HG02981 (cell line): ENCODE measurements around the gene ZDHHC7.
"Not testable (repeated sequence)": the region's sequence is repeated elsewhere in the genome, so short reads cannot be mapped to it uniquely, and the experiment has no call there.

Experiments used
- ATAC-seq: cut with Tn5 transposase; IDR thresholded peaks from one replicate; pipeline ENCODE4 v1.9.1; 2021; ENCODE audit warnings: mild to moderate bottlenecking, moderate library complexity; ENCODE audit not compliant: unreplicated experiment

ZDHHC7 gene

GRCh38 chr16:84947022-84947421, 64.3 kb downstream of the ZDHHC7 start:
- ATAC-seq = no peak

- ATAC-seq = no peak
Observed at GRCh38 chr16:84943620-84944019, 67.7 kb downstream of the ZDHHC7 start.

- ATAC-seq = no peak
Observed at GRCh38 chr16:84942786-84943185, 68.5 kb downstream of the ZDHHC7 start.

- ATAC-seq = no peak
Observed at GRCh38 chr16:84941921-84942320, 69.4 kb downstream of the ZDHHC7 start.

- ATAC-seq = no peak
Observed at GRCh38 chr16:84940670-84941551, 70.4 kb downstream of the ZDHHC7 start.

GRCh38 chr16:84938616-84939015, 72.7 kb downstream of the ZDHHC7 start:
- ATAC-seq = not testable (repeated sequence)

- ATAC-seq = no peak
Observed at GRCh38 chr16:84937196-84938005, 73.9 kb downstream of the ZDHHC7 start.

- ATAC-seq = no peak
Observed at GRCh38 chr16:84933774-84934631, 77.3 kb downstream of the ZDHHC7 start.

GRCh38 chr16:84932681-84933080, 78.7 kb downstream of the ZDHHC7 start:
- no peak for ATAC-seq

- ATAC-seq = no peak
Observed at GRCh38 chr16:84931506-84931905, 79.8 kb downstream of the ZDHHC7 start.

- no peak for ATAC-seq
Observed at GRCh38 chr16:84931107-84931494, 80.2 kb downstream of the ZDHHC7 start.

GRCh38 chr16:84930298-84931106, 80.8 kb downstream of the ZDHHC7 start:
- ATAC-seq = no peak

- no peak for ATAC-seq
Observed at GRCh38 chr16:84929421-84930297, 81.7 kb downstream of the ZDHHC7 start.

- ATAC-seq = no peak
Observed at GRCh38 chr16:84928679-84929420, 82.5 kb downstream of the ZDHHC7 start.

GRCh38 chr16:84927621-84928591, 83.4 kb downstream of the ZDHHC7 start:
- ATAC-seq = no peak

- no peak for ATAC-seq
Observed at GRCh38 chr16:84926462-84926861, 84.9 kb downstream of the ZDHHC7 start.

GRCh38 chr16:84925773-84926372, 85.5 kb downstream of the ZDHHC7 start:
- ATAC-seq = no peak
